Measurements from ENCODE around the gene C2CD3.
"Not testable (repeated sequence)": the region's sequence is repeated elsewhere in the genome, so short reads cannot be mapped to it uniquely, and the experiment has no call there.

C2CD3 gene

DNA sequence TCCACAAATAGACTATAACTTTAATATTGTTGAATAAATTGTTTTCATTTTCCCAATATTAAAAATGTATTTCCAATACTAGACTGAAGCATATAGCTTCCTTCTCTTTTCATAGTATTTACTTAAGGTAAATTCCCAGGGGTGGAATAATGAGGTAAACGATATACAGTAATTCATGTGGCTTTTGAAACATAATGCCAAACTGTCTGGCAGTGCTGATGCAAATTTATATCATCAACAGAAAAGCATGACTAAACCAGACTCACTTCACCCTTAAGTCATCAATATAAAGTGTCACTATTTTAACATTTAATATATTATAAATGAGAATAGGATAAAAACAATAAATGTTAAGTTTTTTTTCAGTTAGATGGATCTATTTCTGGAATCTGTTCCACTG is 13.6 kb downstream of the C2CD3 start:
- DNase-seq (ENCODE audit: low read depth, low spot score), result no peak

DNA sequence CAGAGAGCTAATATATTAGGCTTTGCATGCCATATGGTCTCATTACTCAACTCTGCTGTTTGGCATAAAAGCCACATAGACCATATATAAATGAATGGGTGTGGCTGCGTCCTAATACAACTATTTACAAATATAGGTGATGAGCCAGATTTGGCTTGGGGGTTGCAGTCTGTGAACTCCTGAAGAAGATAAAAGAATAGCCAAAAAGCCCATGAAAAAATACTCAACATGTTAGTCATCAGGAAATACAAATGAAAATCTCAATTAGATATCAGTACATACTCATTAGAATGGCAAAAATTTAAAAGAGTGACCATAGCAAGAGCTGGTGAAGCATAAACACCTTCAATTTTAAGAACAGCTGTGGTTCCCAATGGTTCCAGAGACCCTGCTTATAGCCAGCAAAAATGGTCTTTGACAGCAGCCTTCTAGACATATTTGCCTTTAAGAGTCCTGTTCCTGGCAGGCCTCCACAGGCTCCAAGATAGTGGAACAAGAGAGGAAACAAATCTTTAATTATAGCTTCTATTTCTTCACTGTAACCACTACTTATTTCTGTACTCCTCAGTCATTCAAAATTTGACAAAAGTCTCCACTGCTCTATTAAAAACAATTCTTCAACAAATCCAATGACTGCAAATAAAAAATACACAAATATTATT is 16.1 kb downstream of the C2CD3 start:
- no peak for DNase-seq (ENCODE audit: low read depth, low spot score)

DNA sequence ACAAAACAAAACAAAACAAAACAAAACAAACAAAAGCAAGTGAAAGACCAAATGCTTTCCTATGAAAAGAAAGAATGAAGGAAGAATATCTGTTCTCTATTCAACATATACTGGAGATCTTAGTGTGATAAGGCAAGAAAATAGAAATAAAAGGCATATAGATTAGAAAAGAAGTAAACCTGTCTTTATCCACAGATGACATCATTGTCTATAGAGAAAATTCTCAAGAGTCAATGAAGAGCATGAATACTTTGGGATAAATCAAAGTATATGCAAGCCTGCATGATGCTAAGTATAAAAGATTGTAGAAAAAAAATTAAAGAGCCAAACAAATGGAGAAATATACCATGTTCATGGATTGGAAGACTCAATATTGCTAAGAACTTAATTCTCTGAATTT is 17.6 kb downstream of the C2CD3 start:
- no peak for DNase-seq (ENCODE audit: low read depth, low spot score)

DNA sequence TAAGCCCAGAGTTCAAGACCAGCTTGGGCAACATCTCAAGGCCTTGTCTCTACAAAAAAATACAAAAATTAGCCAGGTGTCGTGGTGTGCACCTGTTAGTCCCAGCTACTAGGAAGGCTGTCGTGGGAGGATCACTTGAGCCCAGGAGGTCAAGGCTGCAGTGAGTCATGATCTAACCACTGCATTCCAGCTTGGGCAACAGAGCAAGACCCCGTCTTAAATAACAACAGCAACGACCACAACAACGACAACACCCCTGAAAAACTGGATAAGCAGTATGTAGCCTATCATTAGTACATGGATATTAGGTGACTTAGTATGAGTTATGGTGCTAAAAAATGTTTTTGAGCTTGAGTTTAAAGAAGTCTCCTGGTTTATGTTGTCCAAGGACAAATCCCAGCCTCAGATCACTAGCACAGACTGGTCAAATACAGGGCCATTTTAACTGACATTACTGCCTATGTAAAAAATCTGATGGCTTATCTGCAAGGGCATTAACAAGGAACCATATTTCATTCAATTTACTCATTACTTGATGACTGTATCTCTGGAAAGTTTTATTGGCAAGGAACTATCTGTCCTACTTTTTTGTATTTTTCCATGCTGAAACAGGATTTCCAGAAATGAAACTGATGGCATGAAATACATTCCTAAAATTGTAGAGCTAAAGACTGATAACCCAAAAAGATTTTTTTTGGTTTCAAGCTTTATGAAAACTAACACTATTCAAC is 23.4 kb downstream of the C2CD3 start:
- DNase-seq (ENCODE audit: low read depth, low spot score), result no peak

DNA sequence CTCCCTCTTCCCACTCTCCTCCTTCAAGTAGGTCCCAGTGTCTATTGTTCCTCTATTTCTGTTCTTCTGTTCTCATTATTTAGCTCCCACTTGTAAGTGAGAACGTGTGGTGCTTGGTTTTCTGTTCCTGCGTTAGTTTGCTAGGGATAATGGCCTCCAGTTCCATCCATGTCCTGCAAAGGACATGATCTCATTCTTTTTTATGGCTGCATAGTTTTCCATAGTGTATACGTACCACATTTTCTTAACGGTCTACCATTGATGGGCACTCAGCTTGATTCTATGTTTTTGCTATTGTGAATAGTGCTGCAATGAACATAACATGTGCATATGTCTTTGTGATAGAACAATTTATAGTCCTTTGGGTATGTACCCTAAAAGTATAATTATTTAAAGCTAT is 26.2 kb downstream of the C2CD3 start:
- DNase-seq (ENCODE audit: low read depth, low spot score), result no peak

DNA sequence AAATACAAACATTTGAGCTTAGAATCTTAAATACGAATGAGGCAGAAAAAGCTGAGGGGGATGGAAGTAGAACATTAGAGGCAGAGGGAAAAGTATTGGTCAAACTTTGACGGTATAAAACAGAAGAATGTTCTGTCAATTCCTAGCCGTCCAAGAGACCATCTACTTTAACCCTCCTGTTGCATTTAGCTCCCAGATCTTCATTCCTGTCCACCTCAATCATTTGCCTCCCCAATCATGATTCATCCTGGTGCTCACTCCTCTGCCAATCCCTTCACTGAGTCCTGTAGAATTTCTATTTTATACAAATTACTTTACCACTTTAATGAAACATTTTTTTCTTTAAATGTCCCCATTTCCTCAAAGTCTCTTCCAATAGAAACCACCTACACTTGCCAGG is 28.2 kb downstream of the C2CD3 start:
- no peak for DNase-seq (ENCODE audit: low read depth, low spot score)

DNA sequence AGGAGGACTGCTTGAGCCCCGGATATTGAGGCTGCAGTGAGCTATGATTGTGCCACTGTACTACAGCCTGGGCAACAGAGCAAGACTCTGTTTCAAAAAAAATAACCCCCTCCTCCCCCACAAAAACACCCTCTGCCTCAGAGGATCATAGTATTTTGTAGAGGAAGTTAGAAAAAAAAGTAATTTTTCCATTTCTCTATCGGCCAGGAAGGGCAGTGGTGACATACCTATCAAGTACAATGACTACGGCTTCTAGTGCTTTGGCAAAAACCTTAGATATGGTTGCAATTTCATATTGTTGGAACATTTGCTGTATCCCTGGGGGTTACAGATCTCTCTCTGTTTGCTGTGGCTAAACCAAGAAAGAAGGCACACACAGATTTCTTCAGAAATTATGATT is 28.9 kb downstream of the C2CD3 start:
- no peak for DNase-seq (ENCODE audit: low read depth, low spot score)

DNA sequence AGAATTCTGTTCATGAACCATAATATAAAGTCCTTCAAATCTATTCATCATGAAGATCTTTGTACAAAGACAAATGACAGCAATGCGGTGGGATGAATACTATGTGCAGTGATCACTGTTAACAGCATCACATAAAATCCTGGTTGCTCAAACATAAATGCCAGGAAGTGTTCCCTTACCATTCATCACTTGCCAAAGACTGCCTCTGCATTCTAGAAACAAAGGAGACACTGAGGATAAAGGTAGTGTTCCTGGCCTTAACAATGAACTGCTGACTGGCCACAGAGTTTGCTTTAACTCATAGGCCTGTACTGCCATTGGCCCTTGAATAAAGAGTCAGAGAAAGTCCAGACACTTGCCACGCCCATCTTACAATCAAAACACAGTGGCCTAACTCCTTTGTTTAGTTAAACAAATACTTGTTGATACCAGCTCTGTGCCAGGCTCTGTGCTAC is 29.5 kb downstream of the C2CD3 start:
- DNase-seq (ENCODE audit: low read depth, low spot score), result no peak

DNA sequence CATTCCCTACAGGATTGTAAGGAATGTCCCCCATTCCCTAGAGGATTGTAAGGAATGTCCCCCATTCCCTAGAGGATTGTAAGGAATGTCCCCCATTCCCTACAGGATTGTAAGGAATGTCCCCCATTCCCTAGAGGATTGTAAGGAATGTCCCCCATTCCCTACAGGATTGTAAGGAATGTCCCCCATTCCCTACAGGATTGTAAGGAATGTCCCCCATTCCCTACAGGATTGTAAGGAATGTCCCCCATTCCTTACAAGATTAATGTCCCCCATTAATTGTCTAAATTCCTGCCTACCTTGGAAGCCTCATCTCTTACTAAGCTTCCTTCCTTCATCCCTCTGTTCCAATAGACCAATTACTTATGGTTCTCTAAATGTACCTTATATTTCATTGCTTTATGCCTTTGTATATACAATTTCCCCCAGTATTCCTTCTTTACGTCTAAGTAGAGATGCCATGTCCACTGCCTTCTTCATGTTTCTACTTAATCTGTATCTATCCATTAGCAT is 30.8 kb downstream of the C2CD3 start:
- not testable (repeated sequence) for DNase-seq (ENCODE audit: low read depth, low spot score)

DNA sequence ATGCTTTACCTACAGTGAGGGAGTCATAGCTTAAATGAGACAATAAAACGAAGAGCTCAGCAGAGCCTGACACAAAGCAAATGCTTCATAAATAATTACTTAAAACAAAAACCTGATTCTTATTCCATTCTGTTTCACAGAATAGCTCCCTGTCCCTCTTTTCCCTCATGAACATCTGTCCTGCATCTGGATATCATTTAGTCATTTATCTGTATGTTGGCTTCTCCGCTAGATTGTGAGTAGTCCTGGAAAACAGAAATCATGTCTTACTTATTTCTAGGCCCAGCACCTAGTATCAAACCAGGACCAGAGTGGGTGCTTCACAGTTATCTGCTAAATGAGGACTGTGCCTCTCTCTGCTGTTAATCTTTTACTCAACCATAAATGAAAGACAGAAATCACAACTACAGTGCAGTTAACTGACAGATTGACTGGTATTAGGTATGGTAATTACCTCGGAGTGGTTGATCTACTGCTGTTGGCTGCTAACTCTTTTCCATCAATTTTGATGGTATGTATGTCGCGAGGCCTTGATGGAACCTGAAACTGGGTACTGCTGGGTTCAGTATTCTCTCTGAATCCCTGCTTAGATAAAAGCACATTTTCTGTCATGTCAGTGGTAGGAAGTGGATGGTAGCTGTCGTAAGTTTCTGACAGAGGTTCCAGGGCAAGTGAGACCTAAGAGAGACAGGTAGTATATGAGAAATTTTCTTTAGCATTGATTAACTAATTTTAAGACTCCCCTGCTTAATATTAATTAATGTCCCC is 31.5 kb downstream of the C2CD3 start:
- no peak for DNase-seq (ENCODE audit: low read depth, low spot score)

DNA sequence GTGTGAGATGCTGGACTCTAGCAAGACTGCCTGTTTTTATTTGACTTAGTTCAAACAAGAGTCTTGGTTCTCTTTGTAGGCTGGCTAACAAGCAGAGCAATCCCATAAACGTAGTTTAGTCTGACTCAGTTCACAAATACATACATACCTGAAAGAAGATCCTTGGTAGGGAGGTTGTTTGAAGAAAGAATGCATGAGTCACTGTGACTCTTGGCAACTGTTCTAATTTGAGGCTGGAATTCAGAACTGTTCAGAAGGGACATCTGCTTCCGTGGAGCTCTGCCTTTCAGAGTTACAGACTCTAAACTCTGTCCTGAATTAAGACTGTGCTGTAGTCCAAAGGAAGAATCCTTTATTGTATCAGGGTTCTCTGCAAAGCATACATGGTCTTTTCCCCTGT is 32.2 kb downstream of the C2CD3 start:
- no peak for DNase-seq (ENCODE audit: low read depth, low spot score)

DNA sequence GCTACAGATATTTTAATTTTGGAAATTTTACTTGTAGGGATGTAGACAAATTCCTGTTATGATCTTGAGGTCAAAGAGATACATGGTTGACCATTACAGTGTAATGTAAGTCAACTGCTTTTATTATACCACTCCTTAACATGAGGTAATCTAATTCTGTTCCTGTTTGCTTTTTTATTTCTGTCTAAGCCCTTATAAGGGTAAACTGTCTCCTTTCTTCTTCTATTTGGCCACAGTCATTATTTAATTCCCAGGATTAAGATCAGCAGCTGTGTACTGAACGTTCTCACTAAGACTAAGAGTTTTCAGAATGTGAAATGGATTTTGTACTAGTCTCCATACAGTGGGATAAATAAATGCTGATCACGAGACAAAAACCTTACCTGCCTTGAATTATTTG is 32.8 kb downstream of the C2CD3 start:
- DNase-seq (ENCODE audit: low read depth, low spot score), result no peak

DNA sequence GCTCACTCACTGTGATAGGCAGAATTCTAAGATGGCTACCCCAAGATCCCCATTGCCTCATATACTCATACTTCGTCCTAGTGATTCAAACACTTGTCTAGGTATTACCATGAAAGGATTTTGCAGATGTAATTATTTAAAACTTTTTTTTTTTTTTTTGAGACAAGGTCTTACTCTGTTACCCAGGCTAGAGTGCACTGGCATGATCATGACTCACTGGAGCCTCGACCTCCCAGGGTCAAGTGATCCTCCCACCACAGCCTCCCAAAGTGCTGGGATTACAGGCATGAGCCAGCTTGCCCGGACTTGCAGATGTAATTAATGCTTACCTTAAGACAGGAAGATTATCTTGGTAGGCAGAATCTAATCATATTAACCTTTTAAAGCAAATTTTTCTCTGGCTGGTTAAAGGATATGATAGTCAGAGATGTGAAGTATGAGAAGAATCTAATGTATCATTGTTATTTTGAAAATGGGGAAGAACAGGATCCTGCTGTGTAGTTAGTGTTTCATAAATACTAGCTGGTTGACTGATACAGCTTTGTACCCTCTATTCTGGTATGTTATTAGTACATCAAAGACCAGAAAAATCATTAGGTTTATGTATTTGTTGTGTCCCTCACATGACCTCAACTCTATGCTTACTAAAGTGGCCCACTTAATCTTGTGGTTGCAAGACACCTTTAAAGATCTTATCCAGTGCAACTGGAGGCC is 35.5 kb downstream of the C2CD3 start:
- DNase-seq (ENCODE audit: low read depth, low spot score), result no peak

DNA sequence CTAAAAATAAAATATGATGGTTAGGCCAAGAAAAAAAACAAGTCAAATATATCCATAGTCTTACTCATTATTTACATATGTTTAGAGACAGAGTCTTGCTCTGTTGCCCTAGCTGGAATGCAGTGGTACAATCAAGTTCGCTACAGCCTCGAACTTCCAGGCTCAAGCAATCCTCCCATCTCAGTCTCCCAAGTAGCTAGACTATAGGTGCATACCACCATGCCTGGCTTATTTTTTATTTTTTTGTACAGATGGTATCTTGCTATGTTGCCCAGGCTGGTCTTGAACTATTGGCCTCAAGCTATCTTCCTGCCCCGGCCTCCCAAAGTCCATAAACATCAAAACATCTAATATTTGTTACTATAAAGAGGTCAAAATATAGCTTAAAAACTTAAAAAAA is 36.1 kb downstream of the C2CD3 start:
- no peak for DNase-seq (ENCODE audit: low read depth, low spot score)

DNA sequence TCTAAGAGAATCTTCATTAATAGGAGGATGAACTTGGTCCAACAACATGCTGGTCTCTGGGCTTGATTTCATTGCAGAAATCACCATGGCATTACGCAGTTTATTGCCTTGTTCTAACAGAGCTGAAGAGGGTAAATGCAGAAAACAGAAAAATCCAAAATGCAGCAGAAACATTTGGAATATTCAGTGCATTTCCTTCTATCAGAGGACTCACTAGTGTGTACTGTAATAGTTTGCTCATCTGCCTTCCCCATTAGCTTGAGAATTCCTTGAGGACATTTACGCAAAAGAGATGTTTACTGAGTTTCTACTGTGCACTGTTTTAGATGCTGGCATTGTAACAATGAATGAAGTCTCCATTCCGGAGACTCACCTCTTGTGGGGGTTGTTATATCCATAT is 37.4 kb downstream of the C2CD3 start:
- DNase-seq (ENCODE audit: low read depth, low spot score), result no peak

DNA sequence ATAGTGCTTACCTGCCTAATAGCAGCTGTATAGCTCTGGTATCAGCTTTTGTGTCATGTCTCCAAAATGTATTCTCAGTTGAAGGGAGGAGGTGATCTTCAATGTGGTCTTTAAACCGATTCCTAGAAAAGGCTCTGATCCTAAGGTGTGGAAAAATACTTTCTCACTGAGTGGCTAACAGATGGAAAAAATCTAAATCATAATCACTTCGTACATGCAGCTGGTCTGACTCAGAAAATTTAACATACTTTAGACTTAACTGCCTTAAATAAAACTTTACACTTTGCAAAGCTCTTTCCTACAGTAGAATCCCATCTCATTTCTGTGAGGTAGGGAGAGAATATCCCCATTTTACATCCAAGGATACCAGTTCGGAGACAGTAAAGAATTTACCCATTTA is 38.0 kb downstream of the C2CD3 start:
- DNase-seq (ENCODE audit: low read depth, low spot score), result no peak

DNA sequence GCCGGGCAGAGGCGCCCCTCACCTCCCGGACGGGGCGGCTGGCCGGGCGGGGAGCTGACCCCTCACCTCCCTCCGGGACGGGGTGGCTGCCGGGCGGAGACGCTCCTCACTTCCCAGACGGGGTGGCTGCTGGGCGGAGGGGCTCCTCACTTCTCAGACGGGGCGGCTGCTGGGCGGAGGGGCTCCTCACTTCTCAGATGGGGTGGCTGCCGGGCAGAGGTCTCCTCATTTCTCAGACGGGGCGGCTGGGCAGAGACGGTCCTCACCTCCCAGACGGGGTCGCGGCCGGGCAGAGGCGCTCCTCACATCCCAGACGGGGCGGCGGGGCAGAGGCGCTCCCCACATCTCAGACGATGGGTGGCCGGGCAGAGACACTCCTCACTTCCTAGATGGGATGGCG is 41.7 kb downstream of the C2CD3 start:
- not testable (repeated sequence) for DNase-seq (ENCODE audit: low read depth, low spot score)

DNA sequence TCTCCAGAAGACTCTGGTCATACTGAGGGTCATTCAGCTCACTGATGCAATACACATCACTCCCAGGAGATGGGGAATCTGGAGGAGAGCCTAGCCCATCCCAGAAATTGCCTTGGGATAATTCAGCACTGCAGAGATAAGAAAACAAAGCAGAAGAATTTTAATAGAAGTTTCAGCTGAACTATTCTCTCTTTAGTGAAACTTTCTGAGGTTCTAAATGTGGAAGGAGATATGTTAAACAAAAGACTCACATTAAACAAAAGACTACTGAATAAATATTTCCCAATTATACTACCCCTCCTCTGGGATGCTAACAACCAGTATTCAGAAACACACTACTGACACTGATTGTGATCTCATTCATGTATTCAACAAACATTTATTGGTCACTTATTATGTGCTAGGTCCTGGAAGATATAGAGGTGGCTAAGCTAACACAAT is 47.8 kb downstream of the C2CD3 start:
- no peak for DNase-seq (ENCODE audit: low read depth, low spot score)

DNA sequence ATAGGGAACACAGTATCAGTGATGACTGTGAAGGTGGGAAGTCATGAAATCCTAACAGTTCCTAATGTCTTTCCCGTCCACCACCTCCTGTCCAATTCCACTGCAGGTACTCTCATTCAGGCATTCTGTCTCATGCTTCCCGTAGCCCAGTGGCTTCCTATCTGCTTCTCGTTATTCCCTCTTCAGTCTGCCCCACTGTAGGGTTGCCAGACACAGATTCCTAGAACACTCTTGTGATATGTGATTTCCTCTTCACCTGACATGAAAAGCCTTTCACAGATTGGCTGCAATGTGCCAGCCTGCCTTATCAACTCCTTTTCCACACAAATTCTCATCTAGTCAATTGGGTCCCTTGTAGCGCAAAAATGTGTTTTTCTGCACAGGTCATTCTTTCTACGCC is 49.0 kb downstream of the C2CD3 start:
- DNase-seq (ENCODE audit: low read depth, low spot score), result no peak

DNA sequence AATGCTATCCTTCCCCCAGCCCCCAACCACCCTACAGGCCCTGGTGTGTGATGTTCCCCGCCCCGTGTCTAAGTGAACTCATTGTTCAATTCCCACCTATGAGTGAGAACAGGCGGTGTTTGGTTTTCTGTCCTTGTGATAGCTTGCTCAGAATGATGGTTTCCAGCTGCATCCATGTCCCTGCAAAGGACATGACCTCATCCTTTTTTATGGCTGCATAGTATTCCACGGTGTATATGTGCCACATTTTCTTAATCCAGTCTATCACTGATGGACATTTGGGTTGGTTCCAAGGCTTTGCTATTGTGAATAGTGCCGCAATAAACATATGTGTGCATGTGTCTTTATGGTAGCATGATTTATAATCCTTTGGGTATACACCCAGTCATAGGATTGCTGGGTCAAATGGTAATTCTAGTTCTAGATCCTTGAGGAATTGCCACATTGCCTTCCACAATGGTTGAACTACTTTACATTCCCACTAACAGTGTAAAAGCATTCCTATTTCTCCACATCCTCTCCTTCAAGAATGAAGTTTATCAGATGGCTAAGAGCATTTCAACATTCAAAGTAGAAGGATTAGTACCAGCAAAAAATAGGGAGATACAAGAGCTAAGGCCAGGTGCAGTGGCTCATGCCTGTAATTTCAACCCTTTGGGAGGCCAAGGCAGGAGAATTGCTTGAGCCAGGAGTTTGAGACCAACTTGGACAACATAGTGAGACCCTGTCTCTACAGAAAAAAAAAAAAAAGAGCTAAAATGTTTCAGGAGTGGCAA is 50.4 kb downstream of the C2CD3 start:
- not testable (repeated sequence) for DNase-seq (ENCODE audit: low read depth, low spot score)

DNA sequence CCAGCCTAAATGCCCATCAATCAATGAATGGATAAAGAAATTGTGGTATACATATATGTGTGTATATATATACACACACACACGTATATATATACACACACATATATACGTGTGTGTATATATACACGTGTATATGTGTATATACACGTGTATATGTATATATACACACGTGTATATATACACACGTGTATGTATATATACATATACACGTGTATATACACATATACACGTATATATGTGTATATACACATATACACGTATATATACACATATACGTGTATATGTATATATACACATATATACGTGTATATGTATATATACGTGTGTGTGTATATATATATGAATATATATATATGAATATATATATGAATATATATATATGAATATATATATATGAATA is 54.1 kb downstream of the C2CD3 start:
- no peak for DNase-seq (ENCODE audit: low read depth, low spot score)

All from activated naive CD8-positive, alpha-beta T cell treated with anti-CD3 and anti-CD28 coated beads, Interleukin-2, amount 50 U/mL, for 16 hours (primary cell).